Activated T-helper 1 cell treated with anti-CD3 and anti-CD28 coated beads, Interleukin-12 subunit alpha, Interleukin-12 subunit beta, Interleukin-2, Interleukin-4 antibody, amounts not matched to agents 30 ng/mL and 10 ng/mL and 1 ng/mL, durations not matched to agents 14 hours and 24 hours and 36 hours (primary cell): ENCODE measurements around the gene MAD2L1. TPM values are rescaled to one million over a fixed set of nuclear protein-coding genes. Genes with fewer than 3 reads are reported as not detected.
"Not testable (repeated sequence)": the region's sequence is repeated elsewhere in the genome, so short reads cannot be mapped to it uniquely, and the experiment has no call there.

Experiments used
- DNase-seq: peaks from one replicate; pipeline ENCODE4 v3.0.0; 2021; ENCODE audit warnings: low spot score
- H3K27ac Mint-ChIP-seq: one replicate; pipeline ENCODE4 v1.8.0; 2021; ENCODE audit warnings: mild to moderate bottlenecking, mixed read lengths
- H3K27me3 Mint-ChIP-seq: one replicate; pipeline ENCODE4 v1.8.0; 2022; ENCODE audit warnings: mild to moderate bottlenecking, moderate library complexity, mixed read lengths; ENCODE audit not compliant: insufficient read depth
- H3K36me3 Mint-ChIP-seq: one replicate; pipeline ENCODE4 v1.8.0; 2021; ENCODE audit warnings: low read depth, mixed read lengths
- H3K4me1 Mint-ChIP-seq: one replicate; pipeline ENCODE4 v1.8.0; 2021; ENCODE audit warnings: low read depth, mixed read lengths
- H3K4me3 Mint-ChIP-seq: one replicate; pipeline ENCODE4 v1.8.0; 2021; ENCODE audit warnings: mild to moderate bottlenecking, moderate library complexity, mixed read lengths
- H3K9me3 Mint-ChIP-seq: one replicate; pipeline ENCODE4 v1.8.0; 2021; ENCODE audit warnings: mixed read lengths
- intact Hi-C: fragments of 100-400 bp; cut with micrococcal nuclease; formaldehyde crosslinking; loops from one replicate; pipeline ENCODE4 v1.15.1; 2024
- total RNA-seq: library from RNA; stranded (reverse); gene quantifications from 2 replicates; pipeline ENCODE4 v1.2.3, GENCODE V29; 2022

The MAD2L1 gene
- total RNA-seq, 1 donor from 2014 or later = 63.3 TPM

DNA sequence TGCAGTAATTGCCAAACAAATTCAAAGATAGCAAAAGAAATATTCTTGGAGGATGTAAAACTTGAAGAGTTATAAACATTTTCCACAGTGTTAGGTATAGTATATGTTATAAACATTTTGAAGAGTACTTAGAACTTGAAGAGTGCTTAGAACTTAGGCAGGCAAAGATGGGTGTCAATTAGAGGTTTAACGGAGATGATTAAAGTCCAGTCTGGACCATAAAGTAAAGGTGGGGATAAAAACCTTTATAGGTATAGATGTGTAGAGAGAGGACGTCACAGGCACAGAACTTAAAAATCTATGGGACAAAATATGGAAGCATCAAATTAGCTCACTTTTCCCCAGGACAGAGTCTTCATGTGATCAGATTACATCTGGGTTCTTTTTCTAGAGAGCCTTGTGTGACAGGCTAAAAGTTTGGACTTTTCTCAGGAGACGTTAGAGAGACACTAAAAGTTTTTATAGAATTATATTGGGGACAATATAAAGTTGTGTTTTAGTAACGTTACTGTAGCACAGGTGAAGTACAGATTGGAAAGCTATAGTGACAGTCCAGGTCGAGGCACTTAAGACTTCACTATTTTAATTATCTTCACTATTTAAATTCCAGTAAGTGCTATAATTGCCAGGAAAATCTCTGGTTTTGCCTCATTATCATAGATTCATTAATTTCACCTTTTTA lies 13.3 kb upstream of the MAD2L1 start:
- Mint-ChIP-seq H3K27ac (no peak overlapping the region), H3K36me3 (no peaks in the 10 kb centered on the region), H3K4me1 (no peaks in the 10 kb centered on the region), H3K9me3 (no peaks in the 10 kb centered on the region), H3K27me3 (peaks cover 12% of the 10 kb centered on the region), H3K4me3 (no peak overlapping the region)
- intact Hi-C loops = no loop called here
- DNase-seq = no peak

DNA sequence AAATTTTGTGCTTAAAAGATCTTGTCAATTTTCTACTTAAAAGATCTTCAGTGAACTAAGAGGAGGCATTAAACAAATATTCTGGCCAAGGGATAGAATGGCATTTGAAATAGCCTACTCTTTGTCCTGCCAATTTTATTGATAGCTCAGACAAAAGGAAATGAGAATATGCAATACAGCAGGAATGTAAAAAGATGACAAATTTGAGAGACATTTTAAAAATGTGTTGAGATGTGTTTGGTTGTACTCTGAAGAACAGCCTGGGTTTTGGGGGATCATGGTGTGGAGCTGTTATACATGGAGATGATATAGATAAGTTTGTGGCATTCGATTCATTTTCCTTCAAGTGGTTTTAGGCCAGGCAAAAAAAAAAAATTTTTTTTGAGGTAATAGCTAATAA lies 11.6 kb upstream of the MAD2L1 start:
- intact Hi-C loops = no loop called here
- Mint-ChIP-seq H3K4me1 (no peaks in the 10 kb centered on the region), H3K36me3 (no peaks in the 10 kb centered on the region)

DNA sequence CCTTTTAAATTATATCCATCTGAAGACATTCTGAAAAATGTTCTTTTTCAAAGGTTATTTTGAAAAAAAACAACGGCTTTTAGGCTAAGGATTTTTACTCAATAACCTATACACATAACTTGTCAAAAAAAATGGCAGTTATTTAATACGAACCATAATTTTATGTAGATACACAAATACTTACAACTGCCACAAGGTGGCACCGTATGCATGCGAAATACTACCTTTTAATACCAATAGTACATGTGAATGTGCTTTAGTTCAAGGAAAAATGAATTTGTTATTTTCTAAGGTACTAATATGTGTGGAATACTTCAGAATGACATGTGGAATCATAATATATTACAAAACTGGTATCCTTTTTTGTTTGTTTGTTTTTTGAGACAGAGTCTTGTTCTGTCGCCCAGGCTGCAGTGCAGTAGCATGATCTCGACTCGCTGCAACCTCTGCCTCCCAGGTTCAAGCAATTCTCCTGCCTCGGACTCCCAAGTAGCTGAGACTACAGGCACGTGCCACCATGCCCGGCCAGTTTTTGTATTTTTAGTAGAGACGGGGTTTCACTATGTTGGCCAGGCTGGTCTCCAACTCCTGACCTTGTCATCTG lies 4.6 kb upstream of the MAD2L1 start:
- Mint-ChIP-seq H3K27ac (no peak overlapping the region), H3K4me1 (peaks cover 39% of the 10 kb centered on the region), H3K4me3 (no peak overlapping the region), H3K36me3 (peaks cover 5% of the 10 kb centered on the region), H3K27me3 (peaks cover 6% of the 10 kb centered on the region), H3K9me3 (no peaks in the 10 kb centered on the region)
- no peak for DNase-seq
- intact Hi-C loops = loop anchor here (1.0 to 5.0 kb wide), 4 partner anchors 86 to 1236 kb away; no protein-coding TSS in a partner anchor

More for the DNA sequence above, 11.6 kb upstream of the MAD2L1 start:
- Mint-ChIP-seq H3K27me3 (peaks cover 12% of the 10 kb centered on the region), H3K9me3 (no peaks in the 10 kb centered on the region), H3K4me3 (no peak overlapping the region), H3K27ac (no peak overlapping the region)
- no peak for DNase-seq

DNA sequence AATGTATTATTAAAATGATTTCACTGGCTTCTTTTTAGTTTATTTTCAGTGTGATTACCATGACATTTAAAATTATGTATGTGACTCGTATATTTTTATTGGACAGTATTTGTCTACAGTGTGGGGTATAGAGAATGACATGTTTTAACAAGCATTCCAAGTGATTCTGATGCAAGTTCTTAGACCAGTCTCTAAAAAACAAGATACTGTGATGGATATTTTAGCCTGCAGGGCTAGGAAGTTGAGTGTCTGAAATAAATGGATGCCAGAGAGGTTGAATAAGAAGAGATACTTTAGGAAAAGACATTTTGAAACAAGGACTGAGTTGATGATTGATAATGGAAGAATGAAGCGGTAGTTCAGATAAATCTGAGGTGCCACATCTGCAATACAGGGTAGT lies 3.5 kb upstream of the MAD2L1 start:
- no peak for DNase-seq
- intact Hi-C loops = loop anchor here (2.0 to 5.0 kb wide), 2 partner anchors 87 to 1043 kb away; no protein-coding TSS in a partner anchor
- H3K27ac Mint-ChIP-seq = peak overlapping the region; percentile 16
- H3K4me3 Mint-ChIP-seq = no peak overlapping the region
- H3K36me3 Mint-ChIP-seq = peaks cover 5% of the 10 kb centered on the region
- H3K9me3 Mint-ChIP-seq = no peaks in the 10 kb centered on the region
- peaks cover 48% of the 10 kb centered on the region for H3K4me1 Mint-ChIP-seq
- H3K27me3 Mint-ChIP-seq = peaks cover 4% of the 10 kb centered on the region

DNA sequence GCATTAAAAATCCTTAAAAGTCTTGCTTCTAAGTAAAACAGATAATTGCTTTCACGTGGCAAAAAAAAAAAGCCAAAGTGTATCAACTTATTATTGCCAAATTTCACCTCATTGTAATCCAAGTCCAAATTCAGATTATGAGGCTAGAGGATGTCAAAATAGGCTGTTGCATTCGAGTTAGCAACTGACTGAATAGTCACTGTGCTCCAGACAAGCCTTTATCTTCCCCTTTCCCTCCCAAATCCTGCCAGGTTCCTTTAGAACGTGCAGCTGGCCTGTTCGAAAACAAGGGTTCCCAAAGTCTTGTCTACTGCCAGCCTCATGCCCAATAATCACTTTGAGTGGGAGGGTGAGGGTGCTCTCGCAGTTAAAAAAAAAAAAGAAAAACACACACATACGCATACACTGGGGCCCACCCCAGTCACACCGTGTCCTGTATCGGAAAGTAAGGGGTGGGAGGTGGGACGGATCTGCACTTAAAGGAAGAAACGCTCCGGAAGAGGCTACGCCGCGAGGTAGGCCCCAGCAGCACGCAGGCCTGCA lies 603 bp downstream of the MAD2L1 start:
- Mint-ChIP-seq H3K4me3 (peak overlapping the region; percentile 99), H3K4me1 (peaks cover 84% of the 10 kb centered on the region), H3K27me3 (peaks cover 4% of the 10 kb centered on the region), H3K36me3 (peaks cover 28% of the 10 kb centered on the region), H3K9me3 (no peaks in the 10 kb centered on the region), H3K27ac (peak overlapping the region; percentile 100)
- no peak for DNase-seq
- intact Hi-C loops = loop anchor here (1.0 kb wide), 2 partner anchors 16 to 1735 kb away; partner anchors contain the start of gene EXOSC9

DNA sequence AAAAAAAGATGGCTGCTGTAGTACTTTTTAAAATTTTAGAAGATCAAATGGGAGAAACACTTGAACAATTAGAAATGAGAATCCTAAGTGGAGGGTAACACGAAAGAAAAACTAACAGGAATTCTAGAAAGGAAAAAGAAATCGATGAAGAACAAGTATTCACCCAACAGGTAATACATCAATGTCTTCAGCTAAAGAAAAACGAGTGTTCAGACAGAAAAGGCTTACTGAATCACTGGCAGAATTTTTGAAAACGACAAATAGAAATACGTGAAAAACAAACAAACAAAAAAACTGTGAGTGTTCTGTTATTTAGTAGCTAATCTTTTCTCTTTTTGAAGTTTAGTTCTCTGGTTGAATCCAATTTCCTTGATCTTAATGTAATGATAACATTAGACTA lies 1.8 kb downstream of the MAD2L1 start:
- intact Hi-C loops = no loop called here

DNA sequence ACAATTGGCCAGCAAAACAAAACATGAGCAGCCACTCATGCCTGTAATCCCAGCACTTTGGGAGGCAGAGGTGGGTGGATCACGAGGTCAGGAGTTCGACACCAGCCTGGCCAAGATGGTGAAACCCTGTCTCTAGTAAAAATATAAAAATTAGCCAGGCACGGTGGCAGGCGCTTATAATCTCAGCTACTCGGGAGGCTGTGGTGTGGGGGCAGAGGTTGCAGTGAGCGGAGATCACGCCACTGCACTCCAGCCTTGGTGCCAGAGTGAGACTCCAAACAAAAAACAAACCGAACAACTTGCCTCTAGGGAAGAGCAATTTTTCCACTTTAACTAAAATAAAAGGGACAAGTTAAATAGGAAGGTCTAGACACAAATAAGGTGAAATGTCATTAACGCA lies 2.9 kb downstream of the MAD2L1 start:
- H3K27me3 Mint-ChIP-seq, intact Hi-C loops, H3K9me3 Mint-ChIP-seq, DNase-seq: not testable (repeated sequence)
- Mint-ChIP-seq H3K4me1 (peaks cover 77% of the 10 kb centered on the region), H3K27ac (peak overlapping the region; percentile 26), H3K36me3 (peaks cover 34% of the 10 kb centered on the region), H3K4me3 (peak overlapping the region; percentile 64)

More for the DNA sequence above, 1.8 kb downstream of the MAD2L1 start:
- Mint-ChIP-seq H3K27me3 (peaks cover 4% of the 10 kb centered on the region), H3K4me1 (peaks cover 80% of the 10 kb centered on the region), H3K9me3 (no peaks in the 10 kb centered on the region), H3K36me3 (peaks cover 32% of the 10 kb centered on the region), H3K27ac (peak overlapping the region; percentile 19), H3K4me3 (peak overlapping the region; percentile 68)
- no peak for DNase-seq

DNA sequence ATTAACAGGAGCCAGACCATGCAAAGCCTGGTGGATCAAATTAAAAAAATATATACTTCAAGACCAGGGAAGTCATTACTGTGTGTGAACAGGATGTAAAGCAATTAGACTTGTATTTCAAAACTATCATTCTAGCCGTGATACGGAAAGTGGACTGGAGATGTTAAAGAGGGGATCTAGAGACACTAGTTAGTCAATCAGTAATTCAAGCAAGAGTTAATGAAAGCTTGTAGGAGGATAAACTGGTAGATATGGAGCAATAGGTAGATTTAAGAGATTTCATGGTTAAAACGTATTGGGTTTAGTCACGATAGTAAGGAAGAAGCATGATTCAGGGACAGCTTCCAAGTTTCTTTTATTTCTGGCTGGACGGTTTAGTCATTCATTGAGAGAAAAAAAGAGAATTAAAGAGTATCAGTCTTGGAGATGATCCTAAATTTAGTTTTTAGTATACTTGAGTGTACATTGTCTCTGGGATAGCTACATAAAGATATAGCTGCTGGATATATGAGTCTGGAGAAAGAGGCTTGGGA lies 3.9 kb downstream of the MAD2L1 start:
- peak overlapping the region; percentile 33 for H3K27ac Mint-ChIP-seq
- H3K27me3 Mint-ChIP-seq = peaks cover 4% of the 10 kb centered on the region
- H3K9me3 Mint-ChIP-seq = no peaks in the 10 kb centered on the region
- intact Hi-C loops = no loop called here
- peak overlapping the region; percentile 6 for H3K4me3 Mint-ChIP-seq
- H3K36me3 Mint-ChIP-seq = peaks cover 37% of the 10 kb centered on the region
- H3K4me1 Mint-ChIP-seq = peaks cover 68% of the 10 kb centered on the region
- DNase-seq = no peak

DNA sequence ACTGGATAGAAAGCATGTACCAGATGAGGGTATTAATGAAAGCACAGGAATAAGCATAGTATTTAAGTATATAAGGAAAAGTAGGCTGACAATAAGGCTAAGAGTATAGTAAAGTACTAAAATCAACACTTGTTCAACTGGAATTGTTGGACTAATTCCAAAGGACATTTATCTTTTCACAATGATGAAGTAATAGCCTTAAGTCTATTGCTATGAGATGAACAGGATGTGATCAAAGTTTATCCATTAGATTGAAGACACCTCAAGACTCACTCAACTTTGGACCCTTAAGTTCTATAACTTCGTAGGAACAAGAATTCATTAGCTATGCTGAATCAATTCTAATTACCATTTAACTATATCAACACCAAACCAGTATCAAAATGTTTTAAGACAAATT lies 7.6 kb downstream of the MAD2L1 start:
- DNase-seq = no peak
- Mint-ChIP-seq H3K36me3 (peaks cover 34% of the 10 kb centered on the region), H3K27me3 (no peaks in the 10 kb centered on the region), H3K4me1 (peaks cover 42% of the 10 kb centered on the region), H3K27ac (no peak overlapping the region), H3K4me3 (no peak overlapping the region), H3K9me3 (no peaks in the 10 kb centered on the region)
- intact Hi-C loops = no loop called here

DNA sequence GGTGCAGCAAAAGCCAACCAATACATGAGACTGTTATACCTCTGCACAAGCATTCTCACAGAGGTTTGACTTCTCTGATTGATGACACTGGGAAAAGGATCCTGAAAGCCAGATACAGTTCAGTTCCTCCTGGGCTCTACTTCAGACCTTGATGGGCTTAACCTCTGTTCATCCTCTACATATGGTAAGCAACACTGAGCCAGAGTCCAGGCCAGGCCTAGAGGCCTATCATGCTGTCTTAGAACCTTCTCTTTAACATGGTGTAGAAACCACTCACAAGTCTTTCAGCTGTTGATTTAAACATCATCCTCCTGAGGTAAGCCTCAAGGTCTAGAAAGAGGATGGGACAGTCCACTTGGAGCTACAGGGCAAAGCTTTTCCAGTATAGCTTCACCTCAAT lies 9.2 kb downstream of the MAD2L1 start:
- H3K27ac Mint-ChIP-seq = no peak overlapping the region
- no peaks in the 10 kb centered on the region for H3K9me3 Mint-ChIP-seq
- H3K4me3 Mint-ChIP-seq = no peak overlapping the region
- peaks cover 23% of the 10 kb centered on the region for H3K36me3 Mint-ChIP-seq
- intact Hi-C loops = no loop called here
- peaks cover 26% of the 10 kb centered on the region for H3K4me1 Mint-ChIP-seq
- no peaks in the 10 kb centered on the region for H3K27me3 Mint-ChIP-seq
- DNase-seq = no peak

DNA sequence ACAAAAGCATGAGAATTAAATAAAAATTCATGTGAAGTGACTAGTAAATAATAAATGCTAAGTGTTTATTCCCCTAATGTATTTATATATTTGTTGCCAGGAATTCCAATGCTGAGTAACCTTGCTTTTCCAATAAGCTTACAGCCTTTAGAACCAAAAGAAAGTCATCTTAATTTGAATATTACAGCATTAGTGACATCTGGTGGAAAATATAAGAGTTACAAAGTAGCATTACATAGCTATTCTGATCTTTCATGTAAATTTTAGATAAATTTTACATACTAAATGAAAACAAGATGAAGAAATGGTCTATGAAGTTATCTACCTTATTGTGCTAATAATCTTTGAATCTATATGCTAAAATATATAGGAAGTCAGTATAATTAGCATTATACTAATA lies 10.4 kb downstream of the MAD2L1 start:
- H3K27ac Mint-ChIP-seq = no peak overlapping the region
- no peaks in the 10 kb centered on the region for H3K9me3 Mint-ChIP-seq
- intact Hi-C loops = no loop called here
- H3K36me3 Mint-ChIP-seq = peaks cover 16% of the 10 kb centered on the region
- no peaks in the 10 kb centered on the region for H3K27me3 Mint-ChIP-seq
- peaks cover 19% of the 10 kb centered on the region for H3K4me1 Mint-ChIP-seq
- no peak overlapping the region for H3K4me3 Mint-ChIP-seq
- no peak for DNase-seq

DNA sequence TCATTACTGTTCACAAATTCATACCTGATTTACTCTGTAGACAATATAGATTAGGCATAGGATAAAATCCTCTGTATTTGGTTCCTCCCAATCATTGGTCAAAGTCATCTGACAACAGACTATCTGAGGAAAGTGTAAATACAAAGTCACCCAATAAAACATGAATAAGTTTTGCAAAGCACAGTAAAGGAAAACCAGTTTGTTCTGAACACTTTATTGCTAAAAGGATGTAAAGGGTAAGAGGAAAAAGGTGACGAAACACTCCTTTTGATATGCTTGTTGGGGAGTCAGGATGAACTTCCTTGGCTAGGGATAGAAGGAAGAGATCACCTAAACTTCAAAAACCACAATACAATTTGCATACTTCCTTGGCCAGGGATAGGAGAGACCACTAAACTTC lies 10.9 kb downstream of the MAD2L1 start:
- no peak overlapping the region for H3K27ac Mint-ChIP-seq
- DNase-seq = no peak
- H3K4me1 Mint-ChIP-seq = peaks cover 19% of the 10 kb centered on the region
- no peaks in the 10 kb centered on the region for H3K27me3 Mint-ChIP-seq
- H3K9me3 Mint-ChIP-seq = no peaks in the 10 kb centered on the region
- H3K4me3 Mint-ChIP-seq = no peak overlapping the region
- H3K36me3 Mint-ChIP-seq = peaks cover 16% of the 10 kb centered on the region
- intact Hi-C loops = no loop called here

DNA sequence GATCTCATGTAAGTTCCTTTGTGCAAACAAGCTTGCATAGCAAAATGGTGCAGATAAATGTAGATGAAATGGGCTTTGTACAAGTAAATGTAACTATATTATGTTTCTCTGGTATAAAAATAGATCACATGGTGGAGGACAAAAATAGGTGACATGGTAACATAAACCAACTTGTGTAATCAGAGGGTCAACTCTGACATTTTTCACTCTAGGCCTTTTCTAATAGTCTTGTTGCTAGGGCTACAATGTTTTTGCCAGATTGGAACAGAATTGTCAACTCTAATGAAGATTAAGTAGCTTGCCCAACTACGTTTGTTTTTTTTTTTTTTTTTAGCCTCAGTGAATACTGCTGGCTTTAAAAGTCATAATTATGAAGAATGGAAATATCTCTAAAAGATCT lies 11.5 kb downstream of the MAD2L1 start:
- intact Hi-C loops = no loop called here
- Mint-ChIP-seq H3K27ac (no peak overlapping the region), H3K9me3 (no peaks in the 10 kb centered on the region), H3K27me3 (no peaks in the 10 kb centered on the region), H3K4me1 (peaks cover 18% of the 10 kb centered on the region), H3K36me3 (peaks cover 15% of the 10 kb centered on the region), H3K4me3 (no peak overlapping the region)
- DNase-seq = no peak
